Endometrial microvascular endothelial cells (primary cell): ENCODE results near the gene SLC25A43. TPM values are rescaled to one million over a fixed set of nuclear protein-coding genes. Genes with fewer than 3 reads are reported as not detected.
"Not testable (repeated sequence)": the region's sequence is repeated elsewhere in the genome, so short reads cannot be mapped to it uniquely, and the experiment has no call there.

ENCODE experiments used
- in situ Hi-C: cut with HindIII; loops from 2 replicates; pipeline ENCODE4 v1.10.0; 2017; ENCODE audit warnings: low sequenced_read_pairs, low pct_unique_long_range_greater_than_20kb; ENCODE audit errors: inconsistent ontology term
- total RNA-seq: library from RNA; depleted of rRNA; stranded (reverse); fragments of >200 nt; gene quantifications from one replicate; pipeline ENCODE4 v1.2.3, GENCODE V29; 2015; ENCODE audit errors: inconsistent ontology term

SLC25A43 gene
- 24.8 TPM for total RNA-seq

DNA sequence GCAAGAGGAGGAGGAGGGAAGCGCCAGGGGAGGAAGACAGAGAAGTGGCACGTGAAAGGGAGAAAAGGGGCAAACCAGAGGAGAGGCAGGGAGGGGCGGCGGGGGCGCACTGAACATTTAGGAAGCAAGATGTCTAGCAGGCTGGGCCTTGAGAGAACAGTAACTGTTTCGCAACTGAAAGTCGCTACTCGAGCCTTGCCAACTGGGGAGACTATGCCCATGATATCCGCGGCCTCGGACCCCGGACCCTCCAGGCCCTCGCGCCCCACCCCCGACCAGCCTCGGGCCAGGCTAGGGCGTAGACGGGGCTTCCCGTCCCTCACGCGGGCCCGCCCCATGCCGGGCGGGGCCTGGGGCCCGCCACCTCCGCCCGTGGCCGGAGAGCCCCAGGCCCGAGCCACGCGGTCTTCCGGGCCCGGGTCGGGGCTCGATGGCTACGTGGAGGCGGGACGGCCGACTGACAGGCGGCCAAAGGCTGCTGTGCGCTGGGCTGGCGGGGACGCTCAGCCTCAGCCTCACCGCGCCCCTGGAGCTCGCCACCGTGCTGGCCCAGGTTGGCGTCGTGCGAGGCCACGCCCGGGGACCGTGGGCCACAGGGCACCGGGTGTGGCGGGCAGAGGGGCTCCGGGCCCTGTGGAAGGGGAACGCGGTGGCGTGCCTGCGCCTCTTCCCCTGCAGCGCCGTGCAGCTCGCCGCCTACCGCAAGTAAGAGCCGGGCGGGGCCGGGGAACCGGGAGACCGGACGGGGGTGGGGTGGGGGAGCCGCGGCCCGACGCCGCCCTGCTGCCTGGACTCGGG, at the start of gene SLC25A43:
Gene SLC25A43 (plus strand): TSS at position 363 of the 798 bp plus-strand sequence. CDS start 68 bp downstream, at position 431.
- in situ Hi-C loops: no loop called here

DNA sequence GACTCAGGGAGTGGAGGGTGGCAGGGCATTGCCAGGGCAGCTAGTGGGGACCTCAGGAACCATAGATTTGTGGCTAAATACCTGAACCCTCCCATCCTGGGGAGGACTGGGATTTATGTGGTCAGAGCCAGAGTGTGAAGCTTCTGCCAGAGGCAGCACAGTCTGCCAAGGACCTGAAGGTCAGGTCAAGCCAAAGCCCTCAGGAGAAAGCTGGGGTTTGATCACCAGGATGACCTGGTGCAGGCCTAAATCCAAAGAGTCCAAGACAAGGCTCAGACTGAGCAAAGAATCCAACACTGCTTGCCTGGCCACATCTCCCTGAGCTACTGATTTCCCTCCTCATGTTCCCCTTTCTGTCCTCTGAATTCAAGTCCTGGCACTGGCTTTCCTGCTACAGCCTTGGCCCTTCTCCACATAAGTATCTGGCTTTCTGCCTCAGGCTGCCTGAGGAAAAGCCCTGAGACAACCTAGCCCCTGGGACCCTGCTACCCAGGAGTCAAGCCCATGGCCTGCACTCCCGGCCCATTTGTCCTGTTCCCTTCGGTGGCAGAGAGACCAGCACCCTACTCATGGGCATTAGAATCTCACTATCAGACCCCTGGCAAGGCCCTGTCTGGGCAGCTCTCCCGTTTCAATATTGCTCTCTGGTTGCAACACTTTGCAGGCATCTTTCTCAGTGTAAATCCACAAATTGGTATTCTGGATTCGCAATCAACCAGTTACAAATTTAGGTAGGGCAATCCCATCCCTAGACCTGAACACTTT, 39.3 kb upstream of the SLC25A43 start:
- in situ Hi-C loops: no loop called here

DNA sequence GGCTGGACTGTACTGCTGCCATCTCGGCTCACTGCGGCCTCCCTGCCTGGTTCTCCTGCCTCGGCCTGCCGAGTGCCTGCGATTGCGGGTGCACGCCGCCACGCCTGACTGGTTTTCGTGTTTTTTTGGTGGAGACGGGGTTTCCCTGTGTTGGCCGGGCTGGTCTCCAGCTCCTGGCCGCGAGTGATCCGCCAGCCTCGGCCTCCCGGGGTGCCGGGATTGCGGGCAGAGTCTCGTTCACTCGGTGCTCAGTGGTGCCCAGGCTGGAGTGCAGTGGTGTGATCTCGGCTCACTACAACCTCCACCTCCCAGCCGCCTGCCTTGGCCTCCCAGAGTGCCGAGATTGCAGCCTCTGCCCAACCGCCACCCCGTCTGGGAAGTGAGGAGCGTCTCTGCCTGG, 37.7 kb upstream of the SLC25A43 start:
- in situ Hi-C loops: not testable (repeated sequence)

DNA sequence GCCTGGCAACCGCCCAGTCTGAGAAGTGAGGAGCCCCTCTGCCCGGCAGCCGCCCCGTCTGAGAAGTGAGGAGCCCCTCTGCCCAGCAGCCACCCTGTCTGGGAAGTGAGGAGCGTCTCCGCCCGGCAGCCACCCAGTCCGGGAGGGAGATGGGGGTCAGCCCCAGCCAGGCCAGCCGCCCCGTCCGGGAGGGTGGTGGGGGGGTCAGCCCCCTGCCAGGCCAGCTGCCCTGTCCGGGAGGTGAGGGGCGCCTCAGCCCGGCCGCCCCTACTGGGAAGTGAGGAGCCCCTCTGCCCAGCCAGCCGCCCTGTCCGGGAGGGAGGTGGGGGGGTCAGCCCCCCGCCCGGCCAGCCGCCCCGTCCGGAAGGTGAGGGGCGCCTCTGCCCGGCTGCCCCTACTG, 37.1 kb upstream of the SLC25A43 start:
- in situ Hi-C loops: not testable (repeated sequence)

DNA sequence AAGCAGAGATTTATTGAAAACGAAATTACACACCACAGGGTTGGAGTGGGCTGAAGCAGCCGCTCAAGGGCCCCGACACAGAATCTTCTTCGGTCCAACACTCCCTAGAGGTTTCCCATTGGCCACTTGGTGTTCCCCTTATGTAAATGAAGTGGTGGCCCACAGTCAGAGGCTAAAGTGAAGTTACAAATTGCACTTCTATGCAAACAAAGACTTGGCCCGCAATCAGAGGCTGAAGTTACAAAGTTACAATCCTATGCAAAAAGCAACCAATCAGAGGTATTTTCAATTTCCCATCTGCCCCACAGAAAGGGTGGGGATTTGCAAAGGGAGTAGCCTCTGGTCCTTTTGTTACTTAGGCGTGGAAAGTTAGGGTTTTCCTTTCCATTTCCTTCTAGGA, 35.7 kb upstream of the SLC25A43 start:
- in situ Hi-C loops: no loop called here

DNA sequence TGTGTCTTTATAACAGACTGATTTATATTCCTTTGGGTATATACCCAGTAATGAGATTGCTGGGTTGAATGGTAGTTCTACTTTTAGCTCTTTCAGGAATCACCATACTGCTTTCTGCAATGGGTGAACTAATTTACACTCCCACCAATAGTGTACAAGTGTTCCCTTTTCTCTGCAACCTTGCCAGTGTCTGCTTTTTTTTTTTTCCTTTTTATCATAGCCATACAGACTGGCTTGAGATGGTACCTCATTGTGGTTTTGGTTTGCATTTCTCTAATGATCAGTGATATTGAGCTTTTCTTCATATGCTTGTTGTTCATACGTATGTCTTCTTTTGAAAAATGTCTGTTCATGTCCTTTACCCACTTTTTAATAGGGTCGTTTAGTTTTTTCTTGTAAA, 27.3 kb upstream of the SLC25A43 start:
- in situ Hi-C loops: not testable (repeated sequence)

DNA sequence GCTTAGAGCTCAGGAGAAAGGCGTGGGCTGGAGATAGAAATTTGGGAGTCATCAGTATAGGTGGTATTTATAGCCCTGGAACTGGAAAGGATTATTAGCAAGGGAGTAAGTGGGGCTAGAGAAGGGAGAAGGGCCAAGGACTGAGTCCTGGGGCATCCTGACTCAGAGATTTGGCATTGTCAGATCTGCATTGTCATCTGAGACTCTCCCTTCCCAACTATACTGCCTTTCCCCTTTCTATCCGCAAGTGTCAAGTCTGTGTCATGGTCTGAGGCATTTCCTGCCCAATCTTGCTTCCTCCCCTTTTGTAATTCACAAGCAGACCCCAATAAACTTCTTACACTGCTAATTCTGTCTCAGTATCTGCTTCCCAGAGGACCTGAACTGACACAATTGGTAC, 24.4 kb upstream of the SLC25A43 start:
- in situ Hi-C loops: no loop called here

DNA sequence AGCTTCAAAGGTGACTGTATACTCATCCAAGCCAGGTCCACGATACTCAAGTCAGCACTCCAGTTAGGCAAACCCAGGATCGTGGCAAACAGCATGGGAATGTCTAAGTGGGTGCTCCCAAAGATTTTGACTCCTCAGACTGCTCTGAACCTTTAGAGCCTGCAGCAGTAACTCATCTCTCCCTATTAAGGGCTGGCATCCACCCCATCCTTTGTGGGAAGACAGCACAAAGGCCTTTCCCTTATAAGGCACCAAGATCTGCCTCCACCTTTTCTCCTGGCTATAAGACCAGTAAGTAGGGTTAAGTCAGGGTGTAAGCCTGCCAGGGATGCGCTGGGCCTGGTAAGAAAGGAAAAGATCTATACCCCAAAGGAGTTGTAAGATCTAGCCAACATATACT, 23.6 kb upstream of the SLC25A43 start:
- in situ Hi-C loops: no loop called here

DNA sequence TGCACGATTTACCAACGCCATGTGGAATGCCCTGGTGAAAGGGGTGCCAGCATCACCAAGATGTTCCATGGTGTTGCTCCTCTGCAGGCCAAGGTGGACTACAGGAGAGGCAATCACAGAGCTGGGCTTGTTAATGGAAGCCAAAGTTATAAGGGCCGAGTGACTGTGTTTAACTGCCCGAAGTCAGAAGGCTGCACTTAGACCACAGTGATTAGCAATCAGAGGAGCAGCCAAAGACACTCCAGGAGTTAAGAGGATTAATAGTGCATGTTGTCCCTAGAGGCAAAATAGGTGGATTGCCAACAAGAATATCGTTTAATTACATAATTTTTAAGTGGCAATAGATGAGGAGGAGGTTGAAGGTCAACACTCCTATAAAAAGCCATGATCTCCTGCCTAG, 22.8 kb upstream of the SLC25A43 start:
- in situ Hi-C loops: no loop called here

DNA sequence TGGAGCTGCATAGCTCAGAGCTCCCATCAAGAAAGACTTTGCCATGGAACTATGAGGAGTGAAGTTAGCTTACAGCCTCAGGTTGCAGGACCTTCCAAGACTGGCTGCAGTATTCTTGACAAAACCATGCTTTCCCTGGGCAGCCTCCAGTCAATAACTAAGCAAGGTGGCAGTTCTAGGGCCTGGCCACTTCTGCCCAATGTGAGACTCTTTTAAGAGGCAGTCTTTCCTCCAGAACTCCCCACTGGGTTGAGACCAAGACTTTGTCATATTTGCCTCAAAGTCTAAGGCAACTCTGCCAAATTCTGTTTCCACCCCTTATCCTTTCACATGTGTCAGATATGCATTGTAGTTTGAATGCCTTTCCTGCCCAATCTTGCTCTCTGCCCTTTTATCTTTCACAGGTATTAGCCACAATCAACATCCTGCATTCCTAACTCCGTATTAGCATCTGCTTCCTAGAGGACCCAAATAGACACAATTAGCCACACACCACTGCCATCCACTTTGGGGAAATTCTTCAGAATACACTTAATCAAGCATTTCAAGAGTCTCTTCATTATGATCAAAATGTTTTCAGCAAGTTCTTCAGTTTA, 17.7 kb upstream of the SLC25A43 start:
- in situ Hi-C loops: no loop called here

DNA sequence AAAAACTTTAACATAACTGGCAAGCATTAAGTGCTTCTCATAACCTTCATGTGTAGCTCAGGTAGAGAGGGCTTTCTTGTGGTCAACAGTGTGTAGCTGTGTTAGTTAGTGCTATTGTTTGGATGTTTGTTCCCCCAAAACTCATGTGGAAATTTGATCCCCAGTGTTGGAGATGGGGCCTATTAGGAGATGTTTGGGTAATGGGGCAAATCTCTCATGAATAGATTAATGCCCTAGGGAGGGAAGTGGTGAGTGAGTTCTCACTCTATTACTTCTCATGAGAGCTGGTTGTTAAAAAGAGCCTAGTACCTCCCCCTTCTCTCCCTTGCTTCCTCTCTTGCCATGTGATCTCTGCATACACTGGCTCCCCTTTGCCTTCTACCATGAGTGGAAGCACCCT, 16.5 kb upstream of the SLC25A43 start:
- in situ Hi-C loops: no loop called here

DNA sequence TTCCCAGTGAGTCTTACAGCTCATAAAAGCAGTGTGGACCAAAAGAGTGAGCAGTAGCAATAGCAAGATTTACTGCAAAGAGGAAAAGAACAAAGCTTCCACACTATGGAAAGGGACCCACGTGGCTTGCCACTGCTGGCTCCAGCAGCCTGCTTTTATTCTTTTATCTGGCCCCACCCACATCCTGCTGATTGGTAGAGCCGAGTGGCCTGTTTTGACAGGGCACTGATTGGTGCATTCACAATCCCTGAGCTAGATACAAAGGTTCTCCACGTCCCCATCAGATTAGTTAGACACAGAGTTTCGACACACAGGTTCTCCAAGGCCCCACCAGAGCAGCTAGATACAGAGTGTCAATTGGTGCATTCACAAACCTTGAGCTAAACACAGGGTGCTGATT, 12.5 kb upstream of the SLC25A43 start:
- in situ Hi-C loops: not testable (repeated sequence)

DNA sequence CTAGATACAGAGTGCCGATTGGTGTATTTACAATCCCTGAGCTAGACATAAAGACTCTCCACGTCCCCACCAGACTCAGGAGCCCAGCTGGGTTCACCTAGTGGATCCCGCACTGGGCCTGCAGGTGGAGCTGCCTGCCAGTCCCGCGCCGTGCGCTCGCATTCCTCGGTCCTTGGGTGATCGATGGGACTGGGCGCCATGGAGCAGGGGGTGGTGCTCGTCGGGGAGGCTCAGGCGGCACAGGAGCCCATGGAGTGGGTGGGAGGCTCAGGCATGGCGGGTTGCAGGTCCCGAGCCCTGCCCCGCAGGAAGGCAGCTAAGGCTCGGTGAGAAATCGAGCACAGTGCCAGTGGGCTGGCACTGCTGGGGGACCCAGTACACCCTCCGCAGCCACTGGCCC, 11.7 kb upstream of the SLC25A43 start:
- in situ Hi-C loops: not testable (repeated sequence)

DNA sequence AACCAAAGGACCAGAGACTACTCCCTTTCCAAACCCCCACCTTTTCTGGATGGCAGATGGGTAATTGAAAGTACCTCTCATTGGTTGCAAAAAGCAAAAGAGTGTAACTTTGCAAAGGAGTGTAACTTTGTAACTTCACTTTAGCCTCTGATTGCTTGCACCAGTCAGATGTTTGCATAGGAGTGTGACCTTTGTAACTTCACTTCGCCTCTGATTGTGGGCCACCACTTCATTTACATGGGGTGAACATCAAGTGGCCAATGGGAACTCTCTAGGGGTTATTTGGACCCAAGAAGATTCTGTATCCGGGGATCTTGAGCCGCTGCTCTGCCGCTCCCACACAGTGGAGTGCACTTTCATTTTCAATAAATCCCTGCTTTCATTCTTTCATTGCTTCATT, 9.9 kb upstream of the SLC25A43 start:
- in situ Hi-C loops: no loop called here

DNA sequence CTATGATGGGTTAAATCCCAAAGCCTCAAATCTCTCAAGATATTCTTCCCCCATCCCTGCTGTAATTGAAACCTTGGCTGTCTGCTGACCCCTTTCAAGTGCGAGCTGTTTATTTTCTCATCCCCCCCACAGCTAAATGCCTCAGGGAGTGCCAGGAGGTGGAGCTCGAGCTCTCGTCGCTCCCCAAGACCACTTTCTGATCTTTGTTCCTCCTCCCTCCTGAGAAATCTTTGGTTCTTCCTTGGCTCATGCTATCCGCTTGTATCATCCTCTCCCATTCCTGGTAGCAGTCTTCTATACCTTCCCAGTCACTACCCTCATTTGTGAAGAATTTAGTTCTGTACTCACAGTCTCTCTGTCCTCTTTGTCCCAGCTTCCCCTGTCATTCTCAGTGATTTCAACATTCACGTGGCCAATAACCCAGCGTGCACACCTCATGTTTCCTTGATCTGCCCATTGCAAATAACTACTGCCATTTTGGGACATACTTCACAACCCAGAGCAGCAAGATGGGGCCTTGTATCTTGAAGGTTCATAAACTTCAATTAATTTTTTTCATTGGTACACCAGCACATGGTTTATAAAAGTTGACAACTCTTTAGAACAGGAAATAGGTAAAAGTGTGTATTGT, 9.2 kb upstream of the SLC25A43 start:
- in situ Hi-C loops: no loop called here

DNA sequence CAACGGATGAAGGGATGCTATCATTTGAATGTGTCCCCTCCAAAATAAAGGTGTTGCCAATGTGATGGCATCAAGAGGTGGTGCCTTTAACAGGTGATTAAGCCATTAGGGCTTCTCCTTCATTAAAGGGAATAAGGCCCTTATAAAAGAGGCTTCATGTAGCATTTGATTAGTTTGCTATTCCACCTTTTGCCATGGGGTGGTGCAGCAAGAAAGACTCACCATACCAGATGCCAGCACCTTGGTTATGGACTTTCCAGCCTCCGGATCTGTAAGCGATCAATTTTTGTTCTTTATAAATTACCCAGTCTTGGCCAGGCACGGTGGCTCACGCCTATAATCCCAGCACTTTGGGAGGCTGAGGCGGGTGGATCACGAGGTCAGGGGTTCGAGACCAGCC, 7.9 kb upstream of the SLC25A43 start:
- in situ Hi-C loops: no loop called here

DNA sequence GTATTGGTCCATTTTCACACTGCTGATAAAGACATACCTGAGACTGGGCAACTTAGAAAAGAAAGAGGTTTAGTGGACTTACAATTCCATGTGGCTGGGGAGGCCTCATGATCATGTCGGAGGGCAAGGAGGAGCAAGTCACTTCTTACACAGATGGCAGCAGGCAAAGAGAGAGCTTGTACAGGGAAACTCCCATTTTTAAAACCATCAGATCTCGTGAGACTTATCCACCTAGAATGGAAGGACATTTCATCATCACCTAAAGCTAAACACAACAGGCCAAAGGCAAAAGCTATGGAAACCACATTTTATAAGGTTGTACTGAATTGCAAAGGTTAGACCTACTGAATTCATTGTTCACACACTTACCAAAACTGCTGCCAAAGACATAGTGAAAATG, 6.0 kb upstream of the SLC25A43 start:
- in situ Hi-C loops: no loop called here

DNA sequence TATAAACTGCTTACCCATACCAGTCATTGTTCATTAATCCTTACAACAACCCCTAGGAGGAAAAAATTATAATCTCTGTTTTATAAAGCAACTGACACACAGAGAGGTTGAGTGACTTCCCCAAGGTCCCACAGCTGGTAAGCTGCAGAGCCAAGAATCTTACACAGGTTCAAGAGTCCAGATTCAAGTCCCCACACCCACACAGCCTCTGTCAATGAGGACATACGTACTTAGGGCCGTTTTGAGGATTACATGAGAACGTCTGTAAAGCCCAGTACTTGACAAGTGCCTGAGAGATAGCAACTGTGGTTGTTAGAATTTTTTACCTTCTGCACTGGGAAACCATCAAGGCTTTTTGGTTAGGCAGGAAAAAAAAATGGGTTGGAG, 556 bp upstream of the SLC25A43 start:
- in situ Hi-C loops: no loop called here

DNA sequence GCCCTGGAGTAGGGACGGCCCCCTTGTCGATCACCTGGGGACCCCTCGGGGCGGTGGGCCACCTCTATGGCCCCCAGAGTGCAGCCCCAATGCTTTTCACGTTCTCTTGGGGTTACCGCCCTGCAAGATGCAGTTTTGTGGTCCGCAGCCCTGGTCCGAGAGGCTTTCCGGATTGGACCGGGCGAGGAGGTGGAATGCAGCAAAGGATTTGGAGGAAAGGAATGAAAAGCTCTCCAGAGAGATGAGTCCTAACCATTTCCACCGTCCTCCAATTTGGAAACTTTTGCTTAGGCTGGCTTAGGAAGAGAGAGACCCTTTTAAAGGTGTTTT, 601 bp downstream of the SLC25A43 start:
- in situ Hi-C loops: no loop called here

DNA sequence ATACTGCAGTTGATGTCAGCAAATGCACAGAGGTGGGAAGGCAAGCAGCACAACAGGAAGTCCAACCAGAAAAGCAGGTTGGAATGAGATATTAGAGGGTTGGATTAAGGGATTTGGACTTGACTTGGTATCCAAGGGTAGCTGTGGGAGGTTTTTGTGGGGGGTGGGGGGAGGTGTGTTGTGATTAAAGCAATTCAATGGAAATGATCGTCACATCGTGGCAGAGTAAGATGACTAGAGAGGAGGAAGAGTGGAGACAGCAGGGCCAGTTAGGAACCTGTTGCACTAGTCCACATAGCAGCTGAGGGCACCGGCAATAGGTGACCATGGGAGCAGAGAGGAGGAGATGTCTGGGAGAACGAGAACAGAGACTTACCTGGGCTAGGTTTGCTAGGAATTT, 2.4 kb downstream of the SLC25A43 start:
- in situ Hi-C loops: no loop called here
